Measurements from ENCODE around the gene SORCS2.

The SORCS2 gene

DNA sequence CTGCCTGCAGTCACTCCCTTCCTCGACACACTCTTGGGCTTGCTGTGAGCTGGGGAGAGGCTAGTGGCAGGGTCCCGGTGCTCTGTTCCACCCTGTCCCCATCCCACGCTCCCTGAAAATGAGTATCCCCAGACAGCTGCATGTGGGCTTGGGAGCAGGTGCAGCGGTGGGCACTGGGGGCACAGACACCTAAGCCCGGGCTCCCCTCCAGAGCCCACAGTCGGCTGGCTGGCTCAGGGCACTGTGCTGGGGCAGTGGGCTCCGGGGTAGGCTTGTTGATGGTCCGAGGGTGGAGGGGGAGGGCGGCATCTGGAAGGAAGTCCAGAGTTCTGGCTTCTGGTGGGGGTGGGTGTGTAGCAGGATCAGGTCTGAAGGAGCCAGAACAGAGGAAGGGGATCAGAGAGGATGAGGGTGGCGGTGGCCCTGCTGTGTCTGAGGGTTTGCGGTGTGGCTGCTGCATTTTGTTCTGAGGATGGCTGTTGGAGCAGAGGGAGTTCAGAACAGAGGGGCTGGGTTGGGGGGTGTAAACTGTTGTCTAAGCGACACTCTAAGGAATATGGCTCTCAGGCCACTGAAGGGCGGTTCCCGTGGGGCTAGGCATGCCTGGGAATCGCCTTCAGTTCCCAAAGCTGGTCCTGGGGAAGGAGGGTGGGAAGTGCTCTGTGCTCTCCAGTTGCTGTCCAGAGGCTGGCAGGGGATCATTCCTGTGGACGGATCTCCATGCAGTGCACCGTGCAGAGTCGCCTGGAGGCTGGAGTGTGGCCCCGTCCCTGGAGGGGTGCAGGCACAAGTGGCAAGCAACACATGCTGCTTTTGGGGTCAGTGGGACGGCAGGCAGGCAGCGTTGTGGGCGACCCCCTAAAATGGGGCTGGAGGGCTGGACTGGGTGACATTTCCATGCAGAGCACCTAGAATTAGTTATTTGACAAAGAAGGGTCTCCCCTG is 114.0 kb downstream of the SORCS2 start:
- no peak overlapping the region for H3K4me3 ChIP-seq (ENCODE audit: control insufficient read depth, low read depth, low read length)
- TF ChIP-seq, protein P1, sequence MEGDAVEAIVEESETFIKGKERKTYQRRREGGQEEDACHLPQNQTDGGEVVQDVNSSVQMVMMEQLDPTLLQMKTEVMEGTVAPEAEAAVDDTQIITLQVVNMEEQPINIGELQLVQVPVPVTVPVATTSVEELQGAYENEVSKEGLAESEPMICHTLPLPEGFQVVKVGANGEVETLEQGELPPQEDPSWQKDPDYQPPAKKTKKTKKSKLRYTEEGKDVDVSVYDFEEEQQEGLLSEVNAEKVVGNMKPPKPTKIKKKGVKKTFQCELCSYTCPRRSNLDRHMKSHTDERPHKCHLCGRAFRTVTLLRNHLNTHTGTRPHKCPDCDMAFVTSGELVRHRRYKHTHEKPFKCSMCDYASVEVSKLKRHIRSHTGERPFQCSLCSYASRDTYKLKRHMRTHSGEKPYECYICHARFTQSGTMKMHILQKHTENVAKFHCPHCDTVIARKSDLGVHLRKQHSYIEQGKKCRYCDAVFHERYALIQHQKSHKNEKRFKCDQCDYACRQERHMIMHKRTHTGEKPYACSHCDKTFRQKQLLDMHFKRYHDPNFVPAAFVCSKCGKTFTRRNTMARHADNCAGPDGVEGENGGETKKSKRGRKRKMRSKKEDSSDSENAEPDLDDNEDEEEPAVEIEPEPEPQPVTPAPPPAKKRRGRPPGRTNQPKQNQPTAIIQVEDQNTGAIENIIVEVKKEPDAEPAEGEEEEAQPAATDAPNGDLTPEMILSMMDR (IDR thresholded peaks at IDR 0.05; ENCODE audit: control insufficient read depth, insufficient read depth, low read depth, low read length, missing control alignments), result no peak
- DNase-seq (ENCODE audit: low read depth), result no peak

DNA sequence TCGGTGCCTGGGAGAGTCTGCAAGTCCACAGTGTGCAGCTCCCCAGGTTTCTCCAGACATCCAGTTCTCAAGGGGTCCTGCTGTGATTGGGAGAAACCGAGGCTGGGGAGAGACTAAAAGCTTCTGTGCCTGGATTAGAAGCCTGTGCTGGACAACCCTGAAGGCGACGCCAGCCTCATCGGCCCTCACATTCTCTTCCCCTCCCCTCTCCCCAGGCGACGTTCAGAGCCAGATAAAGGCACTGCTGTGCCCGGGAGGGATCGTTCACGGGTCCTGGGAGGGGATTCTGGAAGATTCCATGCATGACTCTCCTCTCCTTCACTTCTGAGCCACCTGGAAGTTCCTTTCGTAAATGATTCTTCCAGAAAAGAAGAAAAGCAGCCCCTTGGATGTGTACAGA is 114.6 kb downstream of the SORCS2 start:
- H3K4me3 ChIP-seq (ENCODE audit: control insufficient read depth, low read depth, low read length), result no peak overlapping the region
- TF ChIP-seq, protein P1 (IDR thresholded peaks at IDR 0.05; ENCODE audit: control insufficient read depth, insufficient read depth, low read depth, low read length, missing control alignments), result no peak
- DNase-seq (ENCODE audit: low read depth), result no peak

GRCh38 chr4:7307394-7308099 is 115.2 kb downstream of the SORCS2 start:
- H3K4me3 ChIP-seq (ENCODE audit: control insufficient read depth, low read depth, low read length), result no peak overlapping the region
- TF ChIP-seq, protein P1 (IDR thresholded peaks at IDR 0.05; ENCODE audit: control insufficient read depth, insufficient read depth, low read depth, low read length, missing control alignments), result no peak
- DNase-seq (ENCODE audit: low read depth), result no peak

- TF ChIP-seq, protein P1 (IDR thresholded peaks at IDR 0.05; ENCODE audit: control insufficient read depth, insufficient read depth, low read depth, low read length, missing control alignments), result no peak
- DNase-seq (ENCODE audit: low read depth), result no peak
- no peak overlapping the region for H3K4me3 ChIP-seq (ENCODE audit: control insufficient read depth, low read depth, low read length)
Observed at GRCh38 chr4:7309181-7309580, 116.8 kb downstream of the SORCS2 start.

- TF ChIP-seq, protein P1 (IDR thresholded peaks at IDR 0.05; ENCODE audit: control insufficient read depth, insufficient read depth, low read depth, low read length, missing control alignments), result no peak
- DNase-seq (ENCODE audit: low read depth), result no peak
Observed at GRCh38 chr4:7309636-7310390, 117.5 kb downstream of the SORCS2 start.

GRCh38 chr4:7310451-7310850 is 118.1 kb downstream of the SORCS2 start:
- no peak overlapping the region for H3K4me3 ChIP-seq (ENCODE audit: control insufficient read depth, low read depth, low read length)
- TF ChIP-seq, protein P1 (IDR thresholded peaks at IDR 0.05; ENCODE audit: control insufficient read depth, insufficient read depth, low read depth, low read length, missing control alignments), result no peak
- DNase-seq (ENCODE audit: low read depth), result no peak

More at GRCh38 chr4:7309636-7310390, 117.5 kb downstream of the SORCS2 start:
- H3K4me3 ChIP-seq (ENCODE audit: control insufficient read depth, low read depth, low read length), result no peak overlapping the region
